SHP77 (cell line): Measurements from ENCODE around the gene NAP1L1.

ENCODE experiments used
- DNase-seq, 2 experiments: peaks; one replicate each; lab custom pipeline; 2025; lab: John Stamatoyannopoulos, UW

The NAP1L1 gene

DNA sequence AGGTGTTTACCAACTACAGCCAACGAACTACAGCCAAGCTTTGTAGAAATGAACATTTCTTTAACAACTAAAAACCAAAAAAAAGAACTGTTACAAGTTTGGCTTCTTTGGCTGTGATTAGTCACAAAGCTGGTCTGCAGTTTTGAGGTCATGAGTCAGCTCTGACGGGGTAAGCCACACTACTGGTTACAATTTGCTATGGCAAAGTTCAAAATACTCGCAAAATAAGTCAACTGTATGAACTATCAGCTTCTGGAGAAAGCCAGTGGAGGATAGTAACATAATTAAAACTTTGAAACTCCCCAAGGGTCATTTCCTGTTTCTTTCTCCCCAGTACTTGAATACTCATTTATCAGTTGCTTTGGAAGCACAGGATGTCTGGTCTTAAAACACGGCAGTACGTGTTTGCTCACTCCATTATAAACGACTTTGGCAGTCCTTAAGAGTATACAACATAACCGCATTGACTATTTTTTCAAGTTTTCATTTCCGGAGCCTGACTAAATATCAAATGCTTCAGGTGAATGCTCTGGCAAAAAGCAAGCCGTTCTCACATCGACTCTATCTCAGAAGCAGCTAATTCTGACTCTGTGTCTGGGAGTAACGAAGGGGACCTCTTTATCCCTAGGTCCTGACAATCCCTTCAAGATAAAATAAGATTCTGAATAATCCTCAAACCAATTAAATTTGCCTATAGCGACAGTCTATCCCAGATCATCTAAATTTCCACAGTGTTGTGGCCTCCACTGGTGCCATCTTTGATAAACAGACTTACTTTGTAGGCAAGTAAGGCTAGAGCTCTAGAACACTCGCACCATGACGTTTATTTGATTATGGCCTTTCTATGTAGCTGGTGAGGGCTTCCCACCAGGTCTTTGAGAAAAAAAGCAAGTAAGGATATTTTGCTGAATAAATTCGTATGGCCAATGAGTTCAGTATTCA is 63.5 kb downstream of the NAP1L1 start:
- DNase-seq = peak in 1 of 2 experiments; percentile 16

DNA sequence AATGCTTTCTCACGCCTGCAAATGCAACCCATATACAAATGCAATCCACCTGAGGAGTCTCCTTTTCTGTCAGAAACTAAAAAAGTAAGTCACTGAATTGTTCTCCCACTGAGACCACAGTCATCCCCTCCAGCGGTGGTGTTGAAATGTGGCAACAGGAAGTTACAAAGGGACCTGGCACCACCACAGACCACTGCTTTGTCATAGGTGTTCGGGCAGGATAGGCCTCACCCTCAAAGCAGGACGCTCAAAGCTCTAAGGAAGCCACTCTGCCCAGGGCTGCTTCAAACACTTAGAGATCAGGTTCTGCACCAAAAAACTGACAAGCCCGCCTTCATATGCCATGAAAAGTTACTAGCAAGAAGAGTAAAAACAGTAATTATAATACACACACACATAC is 64.2 kb downstream of the NAP1L1 start:
- DNase-seq = no peak

DNA sequence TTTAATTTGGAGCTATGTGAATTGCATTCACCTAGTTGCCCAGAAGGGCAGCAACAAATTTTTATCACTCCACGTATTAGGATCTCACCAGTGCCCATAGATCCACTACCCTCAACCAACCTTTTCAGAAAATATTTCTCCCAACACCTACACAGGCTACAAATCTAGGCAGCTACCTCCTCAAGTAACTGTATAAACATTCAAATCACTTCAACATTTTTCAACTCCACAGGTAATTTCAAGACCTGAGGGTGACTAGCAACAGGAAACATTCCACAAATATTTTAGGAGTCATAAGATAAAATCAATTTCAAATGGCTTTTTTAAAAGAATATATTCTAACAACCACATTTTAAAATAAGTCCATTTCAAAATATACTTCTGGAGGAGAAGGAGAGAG is 65.8 kb downstream of the NAP1L1 start:
- no peak for DNase-seq

DNA sequence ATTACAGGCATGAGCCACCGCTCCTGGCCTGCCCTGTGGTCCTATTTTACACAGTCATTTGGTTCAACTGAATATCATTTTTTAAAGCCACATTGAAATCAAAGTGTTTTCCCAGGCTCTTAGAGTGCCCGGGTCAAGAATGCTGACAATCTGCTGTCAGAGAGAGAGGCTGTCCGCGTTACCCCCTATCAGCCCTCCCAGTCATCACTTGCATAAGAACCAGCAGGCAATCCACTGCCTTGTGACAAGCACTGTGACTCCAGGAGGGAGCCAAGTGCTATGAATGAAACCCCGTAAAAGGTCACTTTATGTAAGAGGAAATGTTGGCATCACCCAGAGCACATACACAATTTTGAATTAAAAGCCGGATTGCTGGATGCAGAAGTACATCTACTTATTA is 66.4 kb downstream of the NAP1L1 start:
- DNase-seq = no peak

DNA sequence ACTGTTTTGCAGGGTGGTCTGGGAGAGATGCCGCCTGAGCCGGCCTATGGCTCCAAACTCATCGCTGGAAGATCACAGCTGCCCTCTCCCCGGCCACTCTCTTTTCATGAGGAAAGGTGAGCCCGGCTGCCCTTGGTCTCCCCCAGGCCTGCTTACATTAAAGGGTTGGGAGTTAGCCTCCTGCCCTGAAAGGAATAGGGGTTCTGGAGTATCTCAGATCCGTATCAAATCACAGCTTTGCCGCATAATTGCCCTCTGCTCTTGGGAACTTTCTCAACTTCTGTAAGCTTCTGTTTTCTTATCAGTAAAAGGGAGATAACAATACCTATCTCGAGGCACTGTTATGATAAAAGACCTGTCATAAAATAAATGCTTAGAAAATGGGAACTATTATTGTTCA is 70.5 kb downstream of the NAP1L1 start:
- no peak for DNase-seq

DNA sequence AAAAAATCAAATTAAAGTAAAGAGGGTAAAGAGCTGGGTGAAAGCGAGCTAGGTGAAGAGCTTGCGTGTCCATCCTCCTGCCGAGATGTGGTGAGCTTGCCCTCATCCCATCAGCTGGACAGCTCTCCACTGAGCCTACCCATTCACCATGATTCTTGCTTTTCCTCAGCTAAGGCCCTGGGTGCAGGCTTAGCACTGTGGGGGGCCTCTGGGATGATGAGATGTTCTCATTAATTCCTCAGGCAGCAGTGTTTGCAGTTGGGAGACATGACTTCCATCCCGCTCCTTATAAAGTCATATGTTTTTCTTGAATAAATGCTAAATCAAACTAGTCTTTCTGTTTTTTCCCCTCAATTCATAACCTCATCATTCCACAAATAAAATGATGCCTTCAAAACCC is 70.9 kb downstream of the NAP1L1 start:
- DNase-seq = no peak

DNA sequence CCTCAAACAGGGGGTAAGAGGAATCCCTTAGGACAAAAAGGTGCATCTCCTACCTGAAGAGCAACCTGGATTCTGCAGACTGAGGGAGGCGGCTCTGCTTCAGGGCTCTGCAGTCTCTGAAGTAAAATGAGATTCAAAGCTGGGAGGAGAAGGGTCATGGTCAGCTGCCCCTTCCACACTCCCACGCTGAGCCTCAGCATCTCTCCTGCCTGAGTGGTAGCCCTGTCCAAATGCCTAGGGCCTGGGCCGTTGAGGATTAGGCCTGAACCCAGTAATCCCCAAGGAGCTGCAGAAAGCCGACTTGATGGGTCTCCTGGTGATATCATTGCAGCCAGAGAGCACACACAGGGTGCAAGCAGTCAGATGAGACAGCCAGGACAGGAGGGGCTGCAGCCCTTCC is 71.8 kb downstream of the NAP1L1 start:
- DNase-seq = no peak

DNA sequence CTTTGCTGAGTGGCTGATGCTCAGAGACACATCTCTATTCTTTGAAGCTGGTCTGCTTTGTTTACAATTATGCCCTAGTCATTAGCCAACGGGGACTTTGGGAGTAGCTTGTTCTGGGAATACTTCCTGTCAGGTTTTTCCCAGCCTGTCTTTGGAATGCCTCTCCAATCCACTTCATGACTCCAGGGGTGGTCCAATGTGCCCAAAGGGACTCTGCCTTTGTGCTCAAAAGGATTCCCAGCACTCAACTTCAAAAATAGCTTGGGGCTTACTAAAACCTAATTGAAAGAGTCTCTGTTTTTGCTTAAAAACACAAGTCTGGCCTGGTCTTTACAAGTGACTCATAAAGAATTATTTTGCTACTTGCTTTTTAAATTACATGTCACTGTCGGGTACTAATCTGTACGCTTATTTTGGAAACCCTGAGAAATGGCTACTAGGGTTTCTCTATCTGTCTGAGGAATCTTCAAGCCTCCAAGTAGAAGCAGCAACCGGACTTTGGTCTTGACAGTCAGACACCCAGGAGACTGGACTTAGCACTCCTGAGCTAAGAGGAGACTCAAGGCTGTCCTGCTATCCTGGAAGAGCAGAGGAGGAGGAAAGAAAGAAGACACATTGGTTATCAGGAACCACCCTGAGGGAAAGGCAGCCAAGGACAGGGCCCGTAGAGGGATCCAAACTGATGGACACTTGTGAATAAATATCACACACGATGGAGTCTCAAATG is 73.6 kb downstream of the NAP1L1 start:
- no peak for DNase-seq

DNA sequence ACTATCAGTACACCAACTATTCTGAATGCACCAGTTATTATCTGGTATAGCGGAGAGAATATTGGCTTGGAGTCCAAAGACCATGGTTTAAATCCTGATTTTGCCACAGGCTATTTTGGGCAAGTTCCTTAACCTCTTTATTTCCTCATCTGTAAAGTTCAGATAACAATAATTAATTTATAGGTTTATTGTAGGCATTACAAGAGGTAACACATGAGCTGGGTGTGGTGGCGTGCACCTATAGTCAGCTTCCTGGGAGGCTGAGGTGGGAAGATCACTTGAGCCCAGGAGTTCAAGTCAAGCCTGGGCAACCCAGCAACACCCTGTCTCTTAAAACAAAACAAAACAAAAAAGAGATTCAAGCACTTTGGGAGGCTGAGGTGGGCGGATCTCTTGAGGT is 76.1 kb downstream of the NAP1L1 start:
- no peak for DNase-seq

DNA sequence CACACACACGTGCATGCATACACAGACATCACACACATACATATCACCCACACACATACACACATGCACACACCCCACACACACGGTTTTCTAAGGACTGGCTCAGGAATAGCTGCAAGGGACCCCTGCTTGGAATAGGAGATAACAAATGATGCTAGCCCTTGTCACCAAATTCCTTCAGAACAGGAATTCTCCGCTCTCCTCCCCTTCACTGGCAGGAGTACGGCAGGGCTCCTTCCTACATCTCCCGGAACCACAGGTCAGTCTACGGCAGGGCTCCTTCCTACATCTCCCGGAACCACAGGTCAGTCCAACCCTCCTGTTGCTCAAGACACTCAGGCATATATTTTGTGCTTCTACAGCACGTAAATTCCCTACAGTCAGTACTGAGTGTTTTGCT is 76.8 kb downstream of the NAP1L1 start:
- DNase-seq = no peak

DNA sequence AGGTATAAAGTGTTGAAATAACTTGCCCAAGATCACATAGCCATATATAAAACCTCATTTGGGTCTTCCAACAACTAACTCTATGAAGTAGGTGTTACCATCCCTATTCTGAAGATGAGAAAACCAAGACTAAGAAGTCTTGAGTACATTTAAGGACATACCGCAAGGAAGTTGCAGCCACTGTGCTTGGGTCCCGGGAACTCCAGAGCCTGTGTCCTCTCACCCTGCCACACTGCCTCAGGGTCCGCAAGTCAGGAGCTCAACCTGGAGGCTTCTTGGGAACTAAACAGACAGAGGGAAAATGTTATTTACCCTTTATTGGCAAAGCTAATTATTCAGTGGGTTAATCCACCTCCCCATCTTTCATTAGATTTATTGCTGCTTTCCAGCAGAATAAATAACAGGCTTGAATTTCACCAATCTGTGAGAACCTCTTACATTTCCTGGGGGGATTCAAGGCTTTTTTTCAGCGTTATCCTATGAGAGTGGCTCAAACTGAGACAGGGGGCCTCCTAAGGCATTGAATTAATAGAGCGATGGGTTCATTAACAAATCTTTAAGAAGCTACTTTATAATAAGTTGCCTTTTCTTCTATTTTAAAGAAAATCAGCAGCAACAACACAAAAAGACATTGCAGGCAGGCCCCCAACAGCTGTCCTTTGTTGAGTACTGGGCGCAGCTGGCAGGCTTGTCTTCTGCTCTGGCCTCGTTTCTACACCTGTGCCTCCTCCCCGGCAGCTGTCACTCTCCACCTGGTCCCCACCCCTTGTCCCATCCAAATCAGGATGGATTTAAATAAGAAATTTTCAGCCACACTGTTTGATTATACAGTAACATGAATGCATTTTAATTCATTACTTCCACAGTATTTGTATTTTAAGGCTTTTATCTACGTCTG is 78.2 kb downstream of the NAP1L1 start:
- DNase-seq = peak; percentile 45 to 59

DNA sequence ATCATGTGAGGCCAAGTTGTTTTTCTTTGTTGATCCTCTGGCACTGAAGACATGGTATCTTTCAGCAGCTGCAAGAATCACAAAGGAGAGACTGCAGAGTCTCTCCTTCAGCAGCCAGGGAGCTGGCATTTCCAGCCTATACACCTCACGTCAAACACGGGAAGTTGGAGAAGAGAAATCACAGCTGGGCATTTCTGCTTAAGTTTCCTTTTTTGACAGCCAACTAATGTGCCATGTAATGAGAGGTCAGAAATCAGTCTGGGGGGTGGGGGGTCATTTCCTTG is 81.2 kb downstream of the NAP1L1 start:
- no peak for DNase-seq

DNA sequence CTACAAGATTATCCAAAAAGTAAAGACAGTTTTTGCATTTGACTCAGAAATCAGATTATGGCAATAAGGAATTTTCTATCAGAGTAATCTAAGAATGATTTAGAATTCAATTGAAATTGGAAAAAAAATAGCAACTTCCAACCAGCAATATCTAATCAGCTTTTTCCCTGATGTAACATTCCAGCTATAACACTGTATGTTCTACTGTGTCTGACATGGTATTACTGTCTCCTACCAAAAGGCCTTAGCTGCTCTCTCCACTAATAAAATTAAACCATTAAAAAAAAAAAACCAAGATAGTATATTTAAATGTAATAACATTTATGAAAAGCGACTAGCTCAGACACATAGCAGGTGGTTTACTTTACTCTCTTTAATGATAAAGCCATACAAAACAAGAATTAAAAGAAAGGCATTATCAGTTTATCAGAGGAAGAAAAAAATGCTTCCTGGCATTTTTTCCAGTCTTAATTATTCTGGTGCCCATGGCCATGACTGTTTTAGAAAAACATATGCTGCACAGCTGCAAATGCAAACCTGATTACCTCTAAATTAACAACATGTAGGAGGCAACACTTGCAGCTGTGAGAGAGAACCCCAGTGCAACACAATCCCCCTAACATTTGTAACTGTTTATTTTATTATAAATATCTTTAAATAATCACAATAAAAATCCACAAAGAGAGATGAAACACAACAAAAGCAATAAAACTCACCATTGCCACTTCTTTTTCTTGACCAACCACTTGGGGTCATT is 81.7 kb downstream of the NAP1L1 start:
- no peak for DNase-seq

DNA sequence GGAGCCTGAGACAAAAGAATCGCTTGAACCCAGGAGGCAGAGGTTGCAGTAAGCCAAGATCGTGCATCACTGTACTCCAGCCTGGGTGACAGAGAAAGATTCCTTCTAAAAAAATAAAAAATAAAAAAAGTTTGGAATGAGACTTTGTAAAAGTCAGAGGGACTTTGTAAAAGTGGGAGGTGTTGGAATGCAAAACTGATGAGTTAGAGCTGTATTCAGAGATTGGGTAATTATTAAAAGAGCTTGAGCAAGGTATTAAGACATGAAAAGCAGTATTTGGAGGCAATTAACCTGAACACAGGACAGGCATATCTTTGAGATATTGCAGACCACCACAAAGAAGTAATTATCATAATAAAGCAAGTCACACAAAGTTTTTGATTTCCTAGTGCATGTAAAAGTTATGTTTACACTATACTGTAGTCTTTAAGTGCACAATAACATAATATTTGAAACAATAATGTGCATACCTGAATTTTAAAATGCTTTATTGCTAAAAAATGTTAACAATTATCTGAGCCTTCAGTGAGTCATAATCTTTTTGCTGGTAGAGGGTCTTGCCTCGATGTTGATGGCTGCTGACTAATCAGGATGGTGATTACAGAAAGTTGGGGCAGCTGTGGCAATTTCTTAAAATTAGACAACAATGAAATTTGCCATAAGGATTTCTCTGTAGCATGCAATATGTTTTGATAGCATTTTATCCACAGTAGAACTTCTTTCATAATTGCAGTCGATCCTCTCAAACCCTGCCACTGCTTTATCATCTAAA is 86.0 kb downstream of the NAP1L1 start:
- DNase-seq = no peak

DNA sequence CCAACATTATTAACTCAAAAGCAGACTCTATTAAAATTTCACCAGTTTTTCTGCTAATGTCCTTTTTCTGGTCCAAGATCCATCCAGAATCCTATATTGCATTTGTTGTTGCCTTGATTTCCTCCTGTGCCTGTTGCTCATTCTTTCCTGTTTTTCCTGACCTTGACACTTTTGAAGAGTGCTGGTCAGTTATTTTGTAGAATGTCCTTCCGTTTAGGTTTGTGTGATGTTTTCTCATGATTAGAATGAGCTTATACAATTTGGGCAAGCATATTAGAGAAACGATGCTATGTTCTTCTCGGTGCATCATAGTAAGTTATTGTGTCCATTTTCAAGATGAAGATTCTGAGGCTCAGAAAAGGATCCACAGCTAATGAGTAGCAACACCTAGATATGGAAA is 86.8 kb downstream of the NAP1L1 start:
- no peak for DNase-seq

DNA sequence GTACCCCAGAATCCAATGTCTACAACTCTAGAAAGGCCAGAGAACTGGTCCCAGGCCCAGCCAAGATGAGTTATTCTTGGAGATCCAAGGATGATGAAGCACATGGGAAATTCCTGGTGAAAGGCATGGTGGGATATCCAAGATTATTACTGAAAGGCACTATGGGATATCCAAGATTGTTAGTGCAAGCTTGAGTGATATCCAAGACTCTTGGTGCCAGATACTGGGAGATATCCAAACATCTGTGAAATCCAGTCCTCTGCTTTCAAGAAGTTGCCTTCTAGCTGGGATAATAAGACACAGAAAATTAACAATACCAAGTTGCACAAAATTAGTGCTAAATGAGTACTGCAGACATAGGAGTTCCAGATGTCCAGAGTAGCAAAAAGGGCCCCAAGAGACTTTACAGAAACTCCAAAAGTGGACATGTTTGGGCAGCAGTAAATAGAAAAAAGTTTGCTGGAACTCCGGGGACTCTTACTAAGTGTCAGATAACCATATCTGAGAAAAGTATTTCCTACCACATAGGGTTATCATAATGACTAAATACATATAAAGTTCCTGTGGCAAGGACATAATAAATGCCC is 87.5 kb downstream of the NAP1L1 start:
- DNase-seq = no peak

DNA sequence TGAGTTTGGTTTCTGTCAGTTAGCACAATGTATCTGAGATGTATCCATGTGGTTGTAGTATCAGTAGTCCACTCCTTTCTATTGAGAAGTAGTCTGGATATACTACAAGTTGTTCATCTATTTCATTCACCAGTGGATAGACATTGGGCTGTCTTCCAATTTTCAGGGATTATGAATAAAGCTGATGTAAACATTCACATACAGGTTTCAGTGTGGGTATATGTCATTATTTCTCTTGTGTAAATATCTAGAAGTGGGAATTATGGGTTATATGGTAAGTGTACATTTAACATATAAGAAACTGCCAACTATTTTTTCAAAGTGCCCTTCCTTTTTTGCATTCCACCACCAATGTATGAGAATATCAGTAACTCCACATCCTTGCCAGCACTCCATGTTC is 88.8 kb downstream of the NAP1L1 start:
- no peak for DNase-seq

DNA sequence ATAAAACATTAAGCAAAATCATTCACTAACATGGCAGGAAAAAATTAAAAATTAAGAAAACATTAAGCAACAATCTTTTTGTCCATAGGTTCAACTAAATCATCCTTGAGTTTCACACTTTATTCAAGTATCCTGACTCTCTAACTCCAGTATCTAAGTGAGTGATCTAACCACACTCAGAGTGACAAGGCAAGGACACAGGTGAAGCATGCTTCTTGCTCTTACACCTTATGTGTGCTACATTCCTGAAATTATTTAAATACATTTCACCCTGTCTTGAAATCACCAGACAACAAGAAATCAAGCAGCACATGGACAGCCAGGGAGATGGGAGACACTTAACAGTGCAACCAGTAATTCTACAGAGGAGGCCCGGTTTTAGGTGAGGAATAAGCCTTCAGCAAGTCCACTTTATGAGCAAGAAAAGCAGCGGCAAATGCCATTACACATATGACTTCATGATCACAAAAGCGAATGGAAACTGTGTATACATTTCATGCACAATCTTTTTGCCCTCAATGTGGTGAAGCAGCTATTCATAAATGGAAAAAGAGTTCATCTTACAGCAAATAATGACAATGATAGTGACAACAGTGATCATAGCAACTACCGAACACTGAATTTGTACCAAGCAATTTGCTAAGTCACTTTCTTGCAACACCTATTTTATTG is 90.3 kb downstream of the NAP1L1 start:
- DNase-seq = no peak

DNA sequence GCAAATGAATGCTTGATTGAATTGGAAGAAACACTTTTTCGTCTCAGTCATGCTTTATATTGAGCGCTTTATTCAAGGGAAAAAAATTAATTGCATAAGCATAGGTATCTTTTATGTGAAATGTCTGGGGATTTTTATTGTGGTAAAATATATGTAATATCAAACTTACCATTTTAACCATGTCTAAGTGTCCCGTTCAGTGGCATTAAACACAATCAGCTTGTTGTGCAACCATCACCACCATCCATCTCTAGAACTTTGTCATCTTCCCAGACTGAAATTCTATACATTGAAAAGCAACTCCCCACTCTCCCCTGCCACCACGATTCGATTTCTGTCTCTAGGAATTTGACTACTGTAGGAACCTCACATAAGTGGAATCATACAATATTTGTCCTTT is 92.7 kb downstream of the NAP1L1 start:
- no peak for DNase-seq
